Activated CD4-positive, alpha-beta T cell treated with anti-CD3 and anti-CD28 coated beads, Interleukin-2, amount 50 U/mL, for 48 hours (primary cell): ENCODE data around the gene IL1A.

Experiments used
- DNase-seq, 2 experiments: peaks; one replicate each; pipeline ENCODE4 v3.0.0-alpha.2; 2020

The IL1A gene

DNA sequence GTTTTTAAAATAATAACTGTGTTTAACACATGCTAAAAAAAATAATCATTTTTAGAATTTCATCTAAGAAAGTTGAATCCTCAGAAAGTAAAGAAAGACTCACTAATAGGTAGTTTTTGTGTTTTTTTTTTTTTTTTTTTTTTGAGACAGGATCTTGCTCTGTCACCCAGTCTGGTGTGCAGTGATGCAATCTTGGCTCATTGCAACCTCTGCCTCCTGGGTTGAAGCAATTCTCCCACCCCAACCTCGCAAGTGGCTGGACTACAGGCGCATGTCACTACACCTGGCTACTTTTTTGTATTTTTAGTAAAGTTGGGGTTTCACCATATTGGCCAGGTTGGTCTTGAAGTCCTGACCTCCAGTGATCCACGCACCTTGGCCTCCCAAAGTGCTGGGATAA is 27.0 kb downstream of the IL1A start:
- DNase-seq = no peak

DNA sequence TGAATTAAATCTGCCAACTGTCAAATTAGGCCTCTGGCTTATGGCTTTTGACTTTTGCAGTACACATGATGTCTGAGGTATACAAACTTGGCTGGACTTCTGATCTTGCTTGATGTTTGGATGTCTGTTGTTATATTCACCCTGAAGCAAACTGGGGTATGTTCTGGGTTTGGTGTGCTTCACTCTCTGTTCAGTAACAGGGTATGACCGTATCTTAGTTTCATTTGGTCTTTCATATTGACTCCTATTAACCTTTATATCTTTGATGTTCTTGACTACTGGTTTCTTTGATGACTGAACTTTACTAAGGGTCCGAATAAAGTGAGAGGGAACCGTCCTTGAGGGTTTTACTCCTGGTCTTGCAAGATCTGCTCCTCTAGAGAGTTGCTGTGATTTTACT is 28.1 kb downstream of the IL1A start:
- no peak for DNase-seq

DNA sequence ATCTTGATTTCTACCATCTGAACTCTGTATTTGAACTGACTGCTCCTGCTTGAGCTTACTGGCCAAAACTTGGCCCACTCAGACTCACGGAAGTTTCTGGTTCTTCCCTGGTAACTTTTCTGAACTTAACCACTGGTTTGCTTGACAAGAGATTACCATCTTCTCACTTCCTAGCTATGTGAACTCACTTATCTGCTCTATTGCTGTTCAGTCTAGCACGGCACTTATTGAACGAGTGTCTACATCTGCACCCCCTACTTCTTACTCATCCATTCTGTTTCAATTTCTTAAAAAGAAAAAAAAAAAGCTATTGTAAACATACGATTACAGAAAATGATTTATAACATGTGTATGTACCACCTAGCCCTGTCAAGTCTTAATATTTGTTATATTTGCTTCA is 28.8 kb downstream of the IL1A start:
- no peak for DNase-seq

DNA sequence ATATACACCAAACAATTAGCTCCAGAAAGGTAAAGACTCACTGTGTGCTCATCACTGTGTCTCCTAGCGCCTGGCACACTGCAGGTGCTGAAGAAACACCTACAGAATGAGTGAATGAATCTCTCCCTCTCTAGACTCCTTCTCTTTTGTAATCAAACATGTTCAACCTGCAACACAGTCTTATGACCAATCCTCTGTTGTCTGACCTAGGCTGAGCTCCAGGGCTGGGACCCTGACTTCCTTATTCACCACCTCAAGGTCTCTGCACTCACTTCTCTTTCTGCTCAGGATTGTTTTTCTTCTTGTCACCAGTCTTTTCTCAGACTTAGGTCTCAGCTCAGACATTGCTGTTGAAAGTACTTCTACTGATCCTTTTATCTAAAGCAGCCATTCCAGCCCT is 29.7 kb downstream of the IL1A start:
- DNase-seq = no peak

DNA sequence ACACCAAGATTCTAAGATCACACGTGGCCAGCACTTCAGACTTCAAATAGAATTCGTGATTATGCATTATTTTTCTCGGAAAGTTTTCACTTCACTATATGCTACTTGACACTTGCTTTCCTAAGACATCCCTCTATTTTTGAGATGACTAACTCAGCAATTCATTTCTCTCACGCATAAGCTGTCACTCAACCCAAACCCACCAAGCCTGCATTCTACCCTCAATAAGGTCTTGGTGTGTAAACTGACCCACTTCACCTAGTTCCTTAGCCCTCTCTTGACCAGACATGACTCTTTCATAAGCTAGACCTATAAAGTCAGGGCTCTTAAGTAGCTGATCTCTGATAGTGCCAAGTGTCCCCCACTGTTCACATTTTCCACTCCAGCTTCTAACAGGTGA is 31.6 kb downstream of the IL1A start:
- no peak for DNase-seq

DNA sequence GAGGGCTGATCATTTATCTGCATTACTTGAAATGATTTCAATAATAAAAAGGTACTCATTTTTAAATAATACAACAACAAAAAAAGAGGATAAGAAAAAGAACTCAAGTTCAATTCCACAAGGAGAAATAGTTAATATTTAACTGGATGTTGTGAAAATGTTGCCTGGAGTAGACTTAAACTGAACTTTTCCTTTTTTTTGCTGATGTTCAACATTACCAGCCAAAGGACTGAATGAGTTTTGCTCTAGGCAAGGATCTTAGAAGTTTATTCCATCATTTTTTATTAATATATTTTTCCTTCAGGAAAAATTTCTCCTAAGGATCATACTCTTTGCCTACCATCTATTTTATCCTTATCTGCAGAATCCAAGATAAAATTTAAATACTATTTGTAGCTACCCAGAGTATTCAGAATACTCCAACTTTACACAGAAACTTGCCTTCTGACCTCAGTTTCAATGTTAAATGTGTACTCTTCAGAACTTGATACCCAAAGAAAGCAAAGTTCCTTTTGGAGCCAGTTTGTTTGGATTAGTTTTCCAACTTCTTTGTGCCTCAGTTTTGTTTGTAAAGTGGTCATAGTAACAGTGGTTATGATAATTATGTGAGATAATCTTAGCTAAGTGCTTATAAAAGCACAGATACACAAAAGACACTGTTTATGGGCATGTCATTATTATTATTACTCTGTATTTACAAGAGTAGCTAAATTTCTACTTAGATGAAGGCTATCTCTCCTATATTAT is 32.7 kb downstream of the IL1A start:
- no peak for DNase-seq

DNA sequence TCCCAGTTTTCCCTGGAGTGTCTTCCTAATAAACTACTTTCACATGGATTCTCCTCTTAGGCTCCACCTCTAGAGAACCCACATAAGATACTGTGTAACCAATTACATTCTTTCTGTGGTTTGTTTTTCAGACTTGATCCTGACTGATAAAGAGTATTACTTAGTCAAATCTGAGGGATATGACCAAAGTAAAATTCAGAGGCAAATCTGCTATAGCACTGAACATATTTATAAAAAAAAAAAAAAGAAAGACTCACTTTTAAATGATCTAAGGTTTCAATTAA is 33.8 kb downstream of the IL1A start:
- no peak for DNase-seq

DNA sequence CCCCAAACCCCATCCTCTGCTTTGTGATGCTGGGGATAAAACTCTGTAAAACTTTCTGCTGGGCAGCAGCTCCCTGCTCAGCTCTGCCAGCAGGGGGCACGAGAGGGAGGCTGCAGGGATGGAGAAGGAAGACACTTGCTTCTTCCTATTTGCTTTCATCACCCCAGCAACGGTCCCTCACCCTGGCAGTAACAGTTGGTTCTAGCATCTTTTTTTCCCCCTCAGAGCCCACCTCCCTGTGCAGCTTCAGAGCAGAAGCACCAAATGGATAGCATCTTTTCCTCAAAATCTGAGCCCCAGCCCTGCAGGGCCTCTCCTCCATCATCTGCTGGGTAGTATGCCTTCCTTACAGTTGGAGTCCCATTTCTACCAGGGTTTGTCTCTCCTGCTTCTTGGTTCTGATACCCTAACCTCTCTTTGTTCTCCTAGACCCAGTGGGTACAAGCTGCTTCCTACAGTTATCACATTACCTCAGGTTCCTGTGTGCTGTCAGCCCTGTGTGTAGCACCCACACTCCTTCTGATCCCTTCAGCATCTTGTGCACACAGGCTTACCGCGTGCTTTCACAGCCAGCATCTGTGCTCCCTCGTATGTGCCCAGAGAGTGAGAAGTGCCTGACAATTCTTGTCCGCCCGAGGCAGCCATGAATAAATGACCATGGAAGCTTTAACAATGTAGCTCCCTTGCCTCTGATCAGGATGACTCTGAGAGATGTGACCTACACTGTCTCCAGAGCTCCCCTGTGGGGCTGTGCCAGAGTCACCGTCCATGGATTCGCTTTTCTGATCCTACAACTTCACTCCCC is 34.3 kb downstream of the IL1A start:
- DNase-seq = peak; percentile 85 to 89

DNA sequence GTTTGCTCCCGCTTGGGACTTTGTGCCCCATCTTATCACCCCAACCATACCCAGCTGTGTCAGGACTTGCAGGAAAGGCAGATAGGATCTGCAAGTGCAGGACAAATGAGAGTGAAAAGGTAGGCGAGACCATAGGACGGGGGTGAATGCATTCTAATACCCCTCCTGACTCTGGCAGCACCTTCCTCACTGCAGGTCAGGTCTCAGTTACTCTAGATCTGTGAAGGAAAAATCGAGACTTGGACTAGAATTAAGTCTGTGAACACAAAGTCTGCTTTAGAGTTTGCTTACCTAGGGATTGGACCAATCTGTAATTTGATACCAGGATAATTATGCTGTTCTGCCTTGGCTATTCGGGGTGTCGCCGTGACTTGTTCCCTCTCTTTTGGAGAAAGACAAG is 43.8 kb downstream of the IL1A start:
- no peak for DNase-seq

DNA sequence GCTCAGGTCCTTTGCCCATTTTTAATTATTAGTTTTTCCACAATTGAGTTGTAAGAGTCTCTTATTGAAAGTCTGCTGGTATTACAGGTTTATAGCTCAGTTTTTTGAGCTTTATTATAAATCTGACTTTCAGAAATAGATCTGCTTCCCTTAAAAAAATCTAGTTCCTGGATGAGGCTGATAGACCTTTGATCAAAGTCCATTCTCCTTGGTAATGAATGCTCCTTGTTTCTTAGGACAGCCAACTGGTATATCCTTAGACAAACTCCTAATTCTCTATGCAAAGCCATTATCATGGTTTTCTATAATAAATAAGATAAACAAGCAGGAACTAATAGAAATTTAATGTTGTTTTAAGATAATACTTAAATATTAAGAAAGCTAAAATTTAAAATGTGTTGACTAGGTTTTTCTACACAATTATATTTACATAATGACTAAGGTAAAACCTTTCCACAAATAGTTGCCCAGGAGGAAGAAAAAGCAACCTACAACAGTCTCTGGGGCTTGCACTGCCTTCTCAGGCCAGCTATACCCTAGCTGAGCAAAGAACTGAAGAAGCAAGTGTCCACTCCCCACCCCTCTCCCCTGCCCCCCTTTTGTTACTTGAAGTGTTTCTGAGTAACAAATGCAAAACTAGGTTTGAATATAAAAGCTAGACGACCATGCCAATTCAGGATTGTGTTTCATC is 46.6 kb downstream of the IL1A start:
- no peak for DNase-seq

DNA sequence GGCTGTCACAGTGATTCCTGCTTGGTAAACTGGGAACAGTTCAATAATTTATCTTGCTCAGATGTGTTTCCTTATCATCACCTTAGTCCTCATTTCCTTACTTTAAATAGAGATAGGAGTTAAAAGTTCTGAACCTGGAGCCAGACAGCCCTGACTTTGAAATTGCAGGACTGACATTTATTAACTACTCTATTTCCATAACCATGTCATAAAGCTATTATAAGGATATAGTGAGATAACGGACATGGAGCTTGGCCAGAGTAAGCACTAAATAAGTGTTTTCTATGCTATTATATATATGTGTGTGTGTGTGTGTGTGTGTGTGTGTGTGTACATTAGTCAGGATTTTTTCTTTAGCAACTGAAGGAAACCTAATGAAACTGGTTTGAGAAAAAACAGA is 50.4 kb downstream of the IL1A start:
- no peak for DNase-seq

DNA sequence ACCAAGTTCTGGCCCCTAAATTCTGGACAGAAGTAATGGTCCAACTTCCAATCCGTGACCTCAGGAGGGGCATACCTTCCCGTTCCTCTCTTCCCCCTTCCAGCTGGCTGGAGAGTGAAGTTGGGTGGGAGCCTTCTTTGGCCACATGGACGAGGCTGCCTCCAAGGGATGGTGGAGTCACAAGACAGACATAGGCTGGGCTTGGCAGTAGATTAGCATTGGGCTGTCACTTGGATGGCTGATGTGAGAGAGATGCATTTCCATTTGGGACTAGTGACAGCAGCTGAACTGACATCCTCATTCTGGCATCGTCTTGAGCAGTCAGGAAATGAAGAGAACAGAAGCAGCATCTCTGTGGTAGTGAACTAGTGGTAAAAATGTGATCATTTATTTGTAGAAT is 50.8 kb downstream of the IL1A start:
- no peak for DNase-seq

DNA sequence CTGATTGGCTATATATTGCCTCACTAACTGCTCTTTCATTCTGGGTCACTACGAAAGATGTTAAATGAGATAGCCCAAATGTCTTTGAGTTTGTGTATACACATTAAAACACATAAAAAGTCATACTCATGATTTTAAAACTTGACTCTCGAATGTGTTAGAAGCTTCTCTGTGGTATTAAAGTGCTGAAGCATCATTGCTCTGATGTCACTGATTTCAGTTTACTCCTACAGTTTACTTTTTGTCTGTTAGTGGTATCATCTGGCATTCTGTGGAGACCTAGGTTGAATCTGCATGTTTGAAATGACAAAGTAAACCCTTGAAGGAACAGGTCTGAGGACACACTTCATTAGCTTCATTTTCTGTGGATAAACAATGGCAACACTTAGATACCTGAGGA is 52.8 kb downstream of the IL1A start:
- DNase-seq = no peak

DNA sequence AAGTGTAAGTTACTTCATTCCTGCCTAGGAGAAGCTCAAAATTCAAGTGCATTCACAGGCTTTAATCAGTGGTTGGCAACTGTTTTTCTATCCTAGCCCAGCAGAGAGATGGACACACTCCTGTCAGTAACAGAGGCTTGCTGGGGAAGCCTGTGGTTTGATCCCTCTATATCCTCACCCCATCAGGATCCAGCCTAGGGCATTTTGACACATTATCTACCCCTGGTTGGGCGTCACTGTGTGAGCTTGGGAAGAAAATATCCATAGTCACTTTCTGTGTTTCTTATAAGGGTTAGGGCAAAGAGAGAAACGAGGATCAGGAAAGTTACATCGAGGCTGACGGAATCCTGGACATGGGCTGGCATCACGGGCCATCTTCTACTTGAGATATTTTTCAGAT is 53.5 kb downstream of the IL1A start:
- DNase-seq = no peak

DNA sequence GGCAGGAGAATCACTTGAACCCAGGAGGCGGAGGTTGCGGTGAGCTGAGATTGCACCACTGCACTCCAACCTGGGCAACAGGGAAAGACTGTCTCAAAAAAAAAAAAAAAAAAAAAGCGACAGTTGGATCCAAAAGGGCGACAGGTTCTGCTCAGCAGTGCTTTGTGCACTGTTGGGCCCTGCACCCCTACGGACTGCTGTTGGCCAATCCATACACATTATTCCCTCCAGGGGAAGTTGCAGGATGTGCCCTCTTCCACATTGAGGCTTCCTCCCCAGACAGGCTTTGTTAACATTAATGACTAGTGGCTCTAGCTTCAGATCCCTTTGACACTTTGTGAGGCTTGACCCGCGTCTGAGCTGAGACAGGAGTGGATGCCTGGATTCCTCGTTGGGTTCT is 54.1 kb downstream of the IL1A start:
- DNase-seq = no peak

DNA sequence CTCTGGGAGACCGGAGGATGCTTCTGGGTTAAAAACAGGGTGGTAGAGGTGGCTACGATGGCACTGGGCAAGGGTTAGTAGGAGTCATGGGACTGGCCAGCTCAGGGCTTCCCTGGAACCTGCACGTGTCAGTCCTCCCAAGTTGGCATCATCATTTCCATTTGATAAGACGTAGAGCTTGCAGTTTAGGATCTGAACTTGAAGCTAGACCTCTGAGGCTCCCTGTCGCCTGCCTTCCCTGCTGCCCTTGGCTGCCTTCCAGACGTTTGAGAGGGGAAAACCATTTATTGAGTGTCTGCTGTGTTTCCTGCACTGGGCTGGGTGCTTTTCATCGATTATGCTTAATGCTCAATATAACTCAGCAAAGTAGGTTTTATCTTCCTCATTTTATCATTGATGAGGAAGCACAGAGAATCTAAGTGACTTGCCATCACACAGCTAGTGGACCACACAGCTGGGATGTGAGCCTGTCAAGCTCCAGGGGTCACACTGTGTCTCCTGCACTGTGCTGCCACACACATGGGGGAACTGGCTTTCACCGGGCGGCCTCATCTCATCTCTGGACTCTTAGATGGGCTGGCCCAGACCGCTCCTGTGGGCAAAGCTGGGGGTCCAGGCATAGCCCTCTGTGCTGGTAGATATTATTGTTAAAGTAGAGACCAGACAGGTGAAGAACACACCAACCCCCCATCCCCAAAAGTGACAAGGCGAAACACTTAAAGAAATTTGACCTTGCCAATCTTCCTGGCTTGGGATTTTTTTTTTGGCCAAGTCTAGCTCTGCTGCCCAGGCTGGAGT is 55.7 kb downstream of the IL1A start:
- no peak for DNase-seq

DNA sequence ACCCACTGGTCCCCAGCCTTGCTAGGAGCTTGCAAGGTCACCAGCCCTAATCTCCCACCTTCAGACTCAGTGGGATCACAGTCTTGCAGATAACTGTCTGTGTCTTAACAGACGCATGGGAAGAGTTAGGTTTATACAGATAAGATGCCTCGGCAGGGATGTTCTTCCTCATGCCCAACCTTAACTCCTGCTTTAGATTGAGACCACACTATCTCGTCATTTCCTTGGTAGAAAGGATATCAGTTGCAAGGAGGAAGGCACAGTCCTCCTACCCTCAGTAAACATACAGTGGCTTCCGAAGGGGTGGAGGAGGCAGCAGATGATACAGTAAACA is 56.3 kb downstream of the IL1A start:
- DNase-seq = no peak

DNA sequence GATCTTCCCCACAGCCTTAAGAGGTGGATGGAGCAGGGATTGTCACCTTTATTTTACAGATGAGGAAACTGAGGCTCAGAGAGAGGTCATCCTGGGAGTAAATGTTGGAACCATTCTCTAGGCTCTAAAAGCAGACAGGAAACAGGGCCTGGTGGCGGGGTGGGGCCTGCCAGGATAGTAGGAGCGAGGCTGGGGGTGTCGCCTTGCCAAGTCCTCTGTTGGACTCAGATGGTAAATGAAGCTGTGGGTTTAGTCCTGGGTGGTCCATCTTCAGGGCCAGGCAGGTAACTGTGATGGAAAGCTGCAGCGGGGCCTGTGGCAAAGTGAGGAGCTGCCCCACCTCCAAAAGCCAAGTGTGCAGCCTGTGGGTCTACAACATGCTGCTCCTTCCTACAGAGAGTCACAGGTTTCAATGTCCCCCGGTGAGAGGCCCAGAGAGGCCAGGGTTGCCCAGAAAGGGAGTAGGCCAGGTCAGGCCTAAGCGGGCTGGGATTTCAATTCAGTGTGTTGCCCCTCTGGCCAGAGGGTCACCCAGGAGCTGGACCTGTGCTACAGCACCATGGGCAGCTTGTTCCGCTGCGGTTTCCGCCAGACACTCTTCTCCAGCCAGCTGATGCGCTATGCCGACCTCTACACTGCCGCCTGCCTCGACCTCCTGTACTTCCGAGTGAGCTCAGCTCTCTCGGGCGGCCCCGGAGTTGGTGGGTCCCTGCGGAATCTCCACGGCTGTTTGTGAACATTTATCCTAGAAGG is 56.8 kb downstream of the IL1A start:
- DNase-seq = no peak

DNA sequence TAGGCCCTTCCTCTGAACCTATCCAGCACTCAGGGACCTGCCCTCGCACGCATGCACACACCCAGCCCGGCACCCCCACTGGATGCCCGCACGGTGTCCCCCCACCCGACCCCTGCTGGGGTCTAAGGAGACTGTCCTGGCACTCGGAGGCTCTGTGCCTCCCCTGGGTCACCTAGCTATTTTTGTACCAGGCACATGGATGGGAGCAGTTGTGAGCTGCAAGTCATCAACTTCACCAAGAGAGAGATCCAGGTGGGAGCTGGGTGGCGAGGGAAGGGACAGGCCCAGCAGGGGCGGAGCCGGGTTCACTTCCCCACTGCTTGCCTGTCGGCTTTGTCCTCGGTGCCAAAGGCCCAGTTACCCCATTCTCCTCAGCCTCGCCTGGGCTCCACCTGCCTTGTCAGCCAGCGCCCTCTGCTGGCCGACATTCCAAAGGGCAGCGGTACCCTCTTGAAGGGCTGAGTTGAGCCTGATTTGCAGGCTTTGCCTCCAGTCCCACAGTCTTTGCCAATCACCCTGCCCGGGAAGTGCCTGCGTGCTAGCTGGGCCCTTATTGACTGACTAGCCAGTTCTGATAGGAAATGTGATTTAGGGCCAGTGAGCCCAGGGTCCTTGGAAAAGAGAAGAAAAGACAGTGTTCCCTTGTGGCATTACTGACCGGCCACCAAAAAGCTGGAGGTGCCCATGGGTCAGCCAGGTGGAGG is 57.7 kb downstream of the IL1A start:
- DNase-seq = peak; percentile 91 to 92

DNA sequence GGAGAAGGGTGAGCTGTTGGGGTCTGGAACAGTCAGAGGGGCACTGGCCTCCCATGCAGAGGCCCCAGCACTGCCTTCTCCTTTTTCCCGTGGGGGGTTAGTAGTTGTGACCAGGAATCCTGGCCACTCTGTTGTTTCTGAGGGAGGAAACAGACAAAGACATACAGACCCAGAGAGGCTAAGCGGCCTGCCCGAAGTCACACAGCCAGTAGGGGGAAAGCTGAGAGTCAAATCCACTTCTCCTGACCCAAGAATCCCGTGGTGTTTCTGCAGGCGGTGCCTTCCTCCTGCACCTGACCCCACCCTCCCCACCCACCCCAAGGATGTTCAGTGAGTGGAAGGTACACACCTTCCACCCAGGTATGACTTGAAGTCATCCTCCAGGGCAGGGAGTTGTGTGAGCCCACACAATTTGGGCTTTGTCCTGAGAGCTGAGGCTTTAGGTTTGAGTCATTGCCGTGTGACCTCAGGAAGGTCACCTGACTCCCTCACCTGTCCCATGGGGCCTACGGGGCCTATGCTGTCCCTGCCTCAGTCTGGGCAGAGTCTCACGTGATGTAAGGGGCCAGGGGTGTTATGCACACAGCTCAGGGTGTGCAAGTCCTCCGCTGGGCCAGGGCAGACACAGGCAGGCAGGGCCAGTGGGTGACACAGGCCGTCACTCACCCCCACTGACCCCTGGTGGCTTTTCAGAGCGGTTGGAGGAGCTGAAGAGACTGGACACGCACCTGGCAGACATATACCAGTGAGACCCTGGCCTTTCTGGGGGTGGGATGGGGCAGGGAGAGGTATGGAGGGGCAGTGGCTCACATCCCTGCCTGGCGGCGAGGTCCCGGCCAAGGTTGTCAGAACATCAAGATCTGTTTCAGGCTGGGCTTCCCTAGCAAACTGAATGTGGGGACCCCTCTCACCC is 58.5 kb downstream of the IL1A start:
- DNase-seq = no peak
